PC-3 (cell line): ENCODE data around the gene MCUB. TPM values are rescaled to one million over a fixed set of nuclear protein-coding genes. Genes with fewer than 3 reads are reported as not detected.
"Not testable (repeated sequence)": the region's sequence is repeated elsewhere in the genome, so short reads cannot be mapped to it uniquely, and the experiment has no call there.

Experiments
- ATAC-seq: fragments of 200-7000 bp; cut with Tn5 transposase; 2 replicates; pipeline ENCODE4 v1.9.1; 2020; ENCODE audit warnings: mild to moderate bottlenecking, moderate library complexity
- BruUV-seq: library from RNA; stranded (reverse); fragments of 400-500 nt; replicated peaks from 2 replicates; lab custom pipeline; 2021; lab: Mats Ljungman, UMichigan
- CTCF ChIA-PET: fragments of 300-600 bp; sonication (Branson Sonifier 250); formaldehyde crosslinking; loops from one replicate; lab custom pipeline; 2022; ENCODE audit warnings: antibody characterized with exemption; lab: Charles Lee
- POLR2A ChIA-PET: fragments of 300-600 bp; sonication (Branson Sonifier 250); formaldehyde crosslinking; loops from one replicate; lab custom pipeline; 2022; ENCODE audit warnings: antibody characterized with exemption; ENCODE audit not compliant: unreplicated experiment; lab: Charles Lee
- DNase-seq: peaks from one replicate; pipeline ENCODE4 v3.0.0-alpha.2; 2015
- H2AFZ ChIP-seq: fragments of 300-600 bp; sonication (generic); 2 replicates; pipeline ENCODE4 v1.6.0; 2016; ENCODE audit warnings: antibody characterized with exemption, low read length
- H3F3A ChIP-seq: fragments of 300-600 bp; sonication (generic); one replicate; pipeline ENCODE4 v1.6.0; 2017; ENCODE audit warnings: antibody characterized with exemption, low read length, control low read depth, mild to moderate bottlenecking; ENCODE audit not compliant: unreplicated experiment
- H3K27ac ChIP-seq: fragments of 300-600 bp; sonication (generic); 2 replicates; pipeline ENCODE4 v1.5.1; 2016; ENCODE audit warnings: mild to moderate bottlenecking, low read length
- H3K27me3 ChIP-seq: fragments of 300-600 bp; sonication (generic); 2 replicates; pipeline ENCODE4 v1.6.1; 2016; ENCODE audit warnings: low read length, mixed read lengths
- H3K36me3 ChIP-seq: fragments of 300-600 bp; sonication (generic); 2 replicates; pipeline ENCODE4 v1.6.1; 2016; ENCODE audit warnings: low read depth, mixed run types, low read length, mixed read lengths
- H3K4me1 ChIP-seq: fragments of 300-600 bp; sonication (generic); 2 replicates; pipeline ENCODE4 v1.5.1; 2016; ENCODE audit warnings: low read length; ENCODE audit not compliant: insufficient read depth
- H3K4me2 ChIP-seq: fragments of 300-600 bp; sonication (generic); 2 replicates; pipeline ENCODE4 v1.6.0; 2016; ENCODE audit warnings: low read length
- H3K4me3 ChIP-seq: fragments of 300-600 bp; sonication (generic); 2 replicates; pipeline ENCODE4 v1.5.1; 2016; ENCODE audit warnings: mild to moderate bottlenecking, low read length, mixed read lengths
- H3K79me2 ChIP-seq: fragments of 300-600 bp; sonication (generic); 2 replicates; pipeline ENCODE4 v1.6.1; 2017; ENCODE audit warnings: low read length, mixed read lengths
- H3K9ac ChIP-seq: fragments of 300-600 bp; sonication (generic); 2 replicates; pipeline ENCODE4 v1.6.0; 2016; ENCODE audit warnings: mild to moderate bottlenecking, low read length
- H3K9me2 ChIP-seq: fragments of 300-600 bp; sonication (generic); replicated peaks from 2 replicates; pipeline ENCODE4 v1.6.1; 2016; ENCODE audit warnings: mixed run types, low read length, mixed read lengths
- H3K9me3 ChIP-seq: fragments of 300-600 bp; sonication (generic); 2 replicates; pipeline ENCODE4 v1.6.1; 2016; ENCODE audit warnings: low read length, mixed read lengths
- H4K20me1 ChIP-seq: fragments of 300-600 bp; sonication (generic); 2 replicates; pipeline ENCODE4 v1.6.1; 2016; ENCODE audit warnings: low read length, mixed read lengths
- CTCF ChIP-seq: fragments of 300-600 bp; sonication (generic); conservative IDR thresholded peaks from 2 replicates; pipeline ENCODE4 v1.5.1; 2017; ENCODE audit warnings: antibody characterized with exemption, low read depth, mild to moderate bottlenecking, low read length
- EZH2 ChIP-seq: fragments of 300-600 bp; sonication (generic); IDR thresholded peaks from one replicate; pipeline ENCODE4 v1.6.1; 2017; ENCODE audit warnings: antibody characterized with exemption, mild to moderate bottlenecking, low read length; ENCODE audit not compliant: unreplicated experiment
- EZH2phosphoT487 ChIP-seq: fragments of 300-600 bp; sonication (generic); IDR thresholded peaks from 2 replicates; pipeline ENCODE4 v1.6.1; 2018; ENCODE audit warnings: mild to moderate bottlenecking, antibody characterized with exemption, low read length, borderline replicate concordance
- intact Hi-C: fragments of 100-400 bp; cut with micrococcal nuclease; formaldehyde crosslinking; loops from 2 replicates; pipeline ENCODE4 v1.9.0; 2023
- total RNA-seq: library from RNA; depleted of rRNA; stranded (reverse); fragments of >200 nt; gene quantifications from 2 replicates; pipeline ENCODE4 v1.2.3, GENCODE V29; 2014

MCUB gene
- total RNA-seq, 1 experiment from 2014 or later = 18.4 TPM

GRCh38 chr4:109511414-109511813, 48.6 kb upstream of the MCUB start:
- H3K4me3 ChIP-seq = no peak overlapping the region
- POLR2A ChIA-PET = no interaction called here
- H3K27me3 ChIP-seq = no peaks in the 10 kb centered on the region
- no peaks in the 10 kb centered on the region for H3F3A ChIP-seq
- no peak overlapping the region for H2AFZ ChIP-seq
- H3K9me2 ChIP-seq = no peaks in the 10 kb centered on the region
- no peak overlapping the region for H3K27ac ChIP-seq
- no peak overlapping the region for H3K9ac ChIP-seq
- no peak for DNase-seq
- no peaks in the 10 kb centered on the region for H4K20me1 ChIP-seq
- H3K79me2 ChIP-seq = no peaks in the 10 kb centered on the region
- H3K36me3 ChIP-seq = peaks cover 8% of the 10 kb centered on the region; the same call in 1 of the 2 replicates
- H3K4me1 ChIP-seq = no peaks in the 10 kb centered on the region
- CTCF ChIA-PET = no interaction called here
- BruUV-seq = no TSS peak
- intact Hi-C loops = no loop called here
- H3K9me3 ChIP-seq = no peaks in the 10 kb centered on the region
- H3K4me2 ChIP-seq = no peak overlapping the region
- no peak for TF ChIP-seq EZH2
- no peak for TF ChIP-seq EZH2phosphoT487
- no peak for TF ChIP-seq CTCF
- no peak for ATAC-seq

GRCh38 chr4:109513368-109513767, 46.7 kb upstream of the MCUB start:
- H2AFZ ChIP-seq, POLR2A ChIA-PET, H3K9me2 ChIP-seq, BruUV-seq, ATAC-seq, H4K20me1 ChIP-seq, H3K27ac ChIP-seq, H3K4me2 ChIP-seq, H3K9me3 ChIP-seq, H3K4me1 ChIP-seq, H3K27me3 ChIP-seq, DNase-seq, intact Hi-C loops, H3F3A ChIP-seq, H3K9ac ChIP-seq, H3K79me2 ChIP-seq, H3K4me3 ChIP-seq, CTCF ChIA-PET: not testable (repeated sequence)
- H3K36me3 ChIP-seq = peaks cover 14% of the 10 kb centered on the region

GRCh38 chr4:109532182-109532581, 27.9 kb upstream of the MCUB start:
- BruUV-seq = no TSS peak
- peaks cover 25% of the 10 kb centered on the region for H3K36me3 ChIP-seq
- intact Hi-C loops = no loop called here

More at GRCh38 chr4:109532182-109532581, 27.9 kb upstream of the MCUB start:
- no peak overlapping the region for H3K4me2 ChIP-seq
- no peak overlapping the region for H2AFZ ChIP-seq
- no peaks in the 10 kb centered on the region for H3F3A ChIP-seq
- ATAC-seq (no peak), DNase-seq (no peak)
- no peak overlapping the region for H3K4me3 ChIP-seq
- no peak overlapping the region for H3K9ac ChIP-seq
- ChIA-PET CTCF (no interaction called here), POLR2A (no interaction called here)
- H3K9me2 ChIP-seq = no peaks in the 10 kb centered on the region
- no peak overlapping the region for H3K27ac ChIP-seq
- TF ChIP-seq EZH2phosphoT487 (no peak), EZH2 (no peak), CTCF (no peak)
- no peaks in the 10 kb centered on the region for H4K20me1 ChIP-seq
- H3K27me3 ChIP-seq = no peaks in the 10 kb centered on the region
- H3K79me2 ChIP-seq = no peaks in the 10 kb centered on the region
- H3K9me3 ChIP-seq = no peaks in the 10 kb centered on the region
- H3K4me1 ChIP-seq = no peaks in the 10 kb centered on the region
